Activated CD4-positive, alpha-beta memory T cell treated with anti-CD3 and anti-CD28 coated beads for 36 hours (primary cell): Measurements from ENCODE around the gene PKD1L1. TPM values are rescaled to one million over a fixed set of nuclear protein-coding genes. Genes with fewer than 3 reads are reported as not detected.

Experiments
- CTCF ChIA-PET: fragments of 350-600 bp; sonication (Branson Sonifier 250); formaldehyde crosslinking; loops from one replicate; lab custom pipeline; 2021; ENCODE audit warnings: antibody characterized with exemption, inconsistent platforms; lab: Charles Lee
- POLR2A ChIA-PET: fragments of 350-600 bp; sonication (Branson Sonifier 250); formaldehyde crosslinking; loops from one replicate; lab custom pipeline; 2021; ENCODE audit warnings: antibody characterized with exemption; lab: Charles Lee
- DNase-seq: peaks from one replicate; pipeline ENCODE4 v3.0.0-alpha.2; 2020
- H3K27ac Mint-ChIP-seq: one replicate; pipeline ENCODE4 v1.8.0; 2021; ENCODE audit warnings: mixed read lengths
- H3K27me3 Mint-ChIP-seq: one replicate; pipeline ENCODE4 v1.8.0; 2021; ENCODE audit warnings: mixed read lengths
- H3K36me3 Mint-ChIP-seq: one replicate; pipeline ENCODE4 v1.8.0; 2021; ENCODE audit warnings: mixed read lengths
- H3K4me1 Mint-ChIP-seq: one replicate; pipeline ENCODE4 v1.8.0; 2021; ENCODE audit warnings: low read depth, mixed read lengths
- H3K4me3 Mint-ChIP-seq: one replicate; pipeline ENCODE4 v1.8.0; 2021; ENCODE audit warnings: mild to moderate bottlenecking, mixed read lengths
- H3K9me3 Mint-ChIP-seq: one replicate; pipeline ENCODE4 v1.8.0; 2021; ENCODE audit warnings: mixed read lengths
- intact Hi-C: fragments of 100-400 bp; cut with micrococcal nuclease; formaldehyde crosslinking; loops from one replicate; pipeline ENCODE4 v1.15.1; 2023
- total RNA-seq, 2 experiments: library from RNA; stranded (reverse); gene quantifications; one replicate each; pipeline ENCODE4 v1.2.3, GENCODE V29; 2021

Gene PKD1L1
- total RNA-seq, 2 experiments from 2014 or later = 0.17 to 0.19 TPM

DNA sequence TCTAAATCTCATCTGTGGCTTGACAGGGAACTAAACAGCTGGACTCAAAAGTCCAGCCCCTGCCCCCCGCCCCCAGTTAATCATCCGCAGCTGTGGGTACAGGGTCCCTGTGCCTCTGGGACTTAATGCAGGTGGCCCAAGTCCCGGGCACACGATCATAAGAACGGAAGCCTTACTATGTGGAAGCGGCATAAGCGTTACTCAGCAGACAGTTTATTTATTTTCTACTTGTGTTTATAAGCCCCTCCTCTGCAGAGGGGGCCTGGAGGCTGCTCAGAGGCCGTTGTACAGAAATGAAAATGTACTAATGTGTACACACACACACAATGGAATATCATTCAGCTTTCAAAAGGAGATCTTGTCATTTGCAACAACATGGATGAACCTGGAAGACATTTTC lies 208.4 kb downstream of the PKD1L1 start:
- no peak for DNase-seq
- no peaks in the 10 kb centered on the region for H3K9me3 Mint-ChIP-seq
- CTCF ChIA-PET = no interaction called here
- no peak overlapping the region for H3K27ac Mint-ChIP-seq
- POLR2A ChIA-PET = no interaction called here
- H3K4me1 Mint-ChIP-seq = no peaks in the 10 kb centered on the region
- H3K36me3 Mint-ChIP-seq = no peaks in the 10 kb centered on the region
- H3K4me3 Mint-ChIP-seq = no peak overlapping the region
- intact Hi-C loops = no loop called here
- peaks cover 4% of the 10 kb centered on the region for H3K27me3 Mint-ChIP-seq

GRCh38 chr7:47739301-47739875 lies 208.9 kb downstream of the PKD1L1 start:
- intact Hi-C loops = no loop called here
- Mint-ChIP-seq H3K27me3 (peaks cover 4% of the 10 kb centered on the region), H3K9me3 (no peaks in the 10 kb centered on the region), H3K4me3 (no peak overlapping the region), H3K27ac (no peak overlapping the region), H3K4me1 (no peaks in the 10 kb centered on the region), H3K36me3 (no peaks in the 10 kb centered on the region)
- ChIA-PET POLR2A (no interaction called here), CTCF (no interaction called here)
- DNase-seq = no peak

DNA sequence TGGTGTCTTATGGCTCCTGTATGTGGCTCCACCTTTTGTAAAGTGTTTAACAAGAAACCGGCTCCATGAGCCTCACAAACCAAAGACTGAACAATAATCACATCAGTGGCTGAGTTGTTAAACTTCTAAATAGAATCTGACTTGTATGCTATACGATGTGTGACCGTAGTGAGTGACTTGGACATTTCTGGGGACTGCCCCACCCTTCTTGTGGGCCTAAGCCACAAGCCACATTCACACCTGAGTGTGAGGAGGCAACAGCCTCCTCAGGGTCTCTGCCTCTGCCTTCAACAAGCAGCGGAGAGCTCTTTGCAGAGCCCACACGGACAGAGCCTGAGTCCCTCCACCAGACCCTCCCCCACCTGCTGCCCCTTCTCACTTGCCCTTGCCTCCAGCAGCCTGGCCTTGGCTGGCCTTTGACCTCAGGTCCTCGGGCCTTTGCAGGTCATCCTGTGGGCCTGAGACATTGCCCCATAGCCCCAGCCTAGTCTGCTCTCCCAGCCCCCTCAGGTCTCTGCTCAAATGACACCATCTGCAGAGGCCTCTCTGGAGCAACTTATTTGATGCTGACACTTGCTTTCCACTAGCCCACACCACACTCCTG lies 209.6 kb downstream of the PKD1L1 start:
- no peak overlapping the region for H3K27ac Mint-ChIP-seq
- H3K4me1 Mint-ChIP-seq = no peaks in the 10 kb centered on the region
- H3K36me3 Mint-ChIP-seq = no peaks in the 10 kb centered on the region
- H3K27me3 Mint-ChIP-seq = peaks cover 4% of the 10 kb centered on the region
- H3K9me3 Mint-ChIP-seq = no peaks in the 10 kb centered on the region
- no peak for DNase-seq
- H3K4me3 Mint-ChIP-seq = no peak overlapping the region
- intact Hi-C loops = no loop called here
- ChIA-PET POLR2A (no interaction called here), CTCF (no interaction called here)

DNA sequence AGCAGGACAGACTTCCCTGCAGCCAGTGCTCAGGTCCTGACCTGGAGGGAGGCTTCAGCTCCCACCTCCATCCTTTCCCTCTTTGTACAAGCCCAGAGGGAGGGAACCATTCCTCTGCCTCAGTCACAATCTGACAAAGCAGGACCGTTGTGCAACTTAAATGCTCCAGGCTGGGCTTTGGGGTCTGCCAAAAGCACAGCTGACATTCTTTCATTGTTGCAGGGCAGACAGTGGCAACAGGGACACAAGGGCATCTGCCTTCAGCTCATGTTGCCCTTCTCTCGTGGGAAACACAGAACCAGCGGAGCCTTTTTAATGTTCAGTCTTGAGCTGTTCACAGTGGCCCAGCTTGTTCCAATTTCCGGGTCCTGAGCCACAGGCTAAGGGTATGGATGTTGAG lies 210.7 kb downstream of the PKD1L1 start:
- no peaks in the 10 kb centered on the region for H3K36me3 Mint-ChIP-seq
- CTCF ChIA-PET = no interaction called here
- H3K4me3 Mint-ChIP-seq = no peak overlapping the region
- intact Hi-C loops = no loop called here
- POLR2A ChIA-PET = interaction anchor here (0.6 kb wide), 1 partner anchor 157 kb away, joined by 4 read pairs; no protein-coding TSS in a partner anchor
- no peaks in the 10 kb centered on the region for H3K9me3 Mint-ChIP-seq
- H3K27ac Mint-ChIP-seq = no peak overlapping the region
- H3K27me3 Mint-ChIP-seq = peaks cover 4% of the 10 kb centered on the region
- DNase-seq = no peak
- H3K4me1 Mint-ChIP-seq = no peaks in the 10 kb centered on the region

- Mint-ChIP-seq H3K9me3 (no peaks in the 10 kb centered on the region), H3K4me3 (no peak overlapping the region), H3K27me3 (peaks cover 4% of the 10 kb centered on the region), H3K36me3 (no peaks in the 10 kb centered on the region), H3K27ac (no peak overlapping the region), H3K4me1 (no peaks in the 10 kb centered on the region)
- ChIA-PET CTCF (no interaction called here), POLR2A (no interaction called here)
- no peak for DNase-seq
- intact Hi-C loops = no loop called here
These were observed 212.6 kb downstream of the PKD1L1 start for GRCh38 chr7:47735431-47736345.

DNA sequence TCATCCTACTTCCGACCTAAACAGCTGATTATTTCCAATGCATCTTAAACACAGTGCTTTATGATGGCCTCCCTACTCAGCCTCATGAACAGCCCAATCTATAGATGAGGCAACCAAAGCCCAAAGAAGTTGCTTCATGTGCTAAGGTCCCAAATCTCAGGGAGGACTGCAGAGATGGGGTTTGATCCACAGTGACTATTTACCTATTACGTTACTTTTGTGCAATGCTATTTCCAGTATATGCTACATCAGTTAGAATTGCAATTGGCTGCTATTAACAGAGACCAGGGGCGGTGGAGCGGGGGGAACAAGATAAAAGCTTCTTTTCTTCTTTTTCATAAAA lies 213.3 kb downstream of the PKD1L1 start:
- no peaks in the 10 kb centered on the region for H3K9me3 Mint-ChIP-seq
- no peaks in the 10 kb centered on the region for H3K36me3 Mint-ChIP-seq
- no peaks in the 10 kb centered on the region for H3K4me1 Mint-ChIP-seq
- ChIA-PET POLR2A (no interaction called here), CTCF (no interaction called here)
- intact Hi-C loops = no loop called here
- DNase-seq = no peak
- H3K27me3 Mint-ChIP-seq = peaks cover 4% of the 10 kb centered on the region
- no peak overlapping the region for H3K27ac Mint-ChIP-seq
- no peak overlapping the region for H3K4me3 Mint-ChIP-seq

- intact Hi-C loops = no loop called here
- H3K4me3 Mint-ChIP-seq = no peak overlapping the region
- H3K27ac Mint-ChIP-seq = no peak overlapping the region
- no peaks in the 10 kb centered on the region for H3K9me3 Mint-ChIP-seq
- H3K27me3 Mint-ChIP-seq = peaks cover 4% of the 10 kb centered on the region
- H3K4me1 Mint-ChIP-seq = no peaks in the 10 kb centered on the region
- POLR2A ChIA-PET = no interaction called here
- H3K36me3 Mint-ChIP-seq = no peaks in the 10 kb centered on the region
- DNase-seq = no peak
- CTCF ChIA-PET = no interaction called here
These were observed 213.8 kb downstream of the PKD1L1 start for GRCh38 chr7:47734287-47734948.

DNA sequence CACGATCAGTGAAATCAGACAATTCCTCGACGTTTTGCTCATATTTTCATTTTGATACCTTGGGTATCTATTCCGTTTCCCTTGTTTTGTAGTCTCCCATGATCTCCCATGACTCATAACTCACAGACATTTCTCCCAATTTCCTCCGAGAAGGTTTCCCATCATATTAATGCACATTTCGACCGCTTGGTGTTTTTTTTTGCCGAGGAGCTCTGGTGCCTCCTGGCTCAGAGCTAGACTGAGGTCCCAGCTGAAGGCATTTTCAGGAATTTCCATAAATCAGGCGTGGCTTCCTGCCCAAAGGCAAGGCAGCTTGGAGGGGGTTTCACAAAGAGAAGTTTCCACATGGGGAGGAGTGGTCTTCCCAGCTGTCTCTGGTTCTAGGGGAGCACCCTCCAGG lies 218.1 kb downstream of the PKD1L1 start:
- Mint-ChIP-seq H3K36me3 (no peaks in the 10 kb centered on the region), H3K4me1 (no peaks in the 10 kb centered on the region), H3K27me3 (no peaks in the 10 kb centered on the region), H3K4me3 (no peak overlapping the region), H3K9me3 (no peaks in the 10 kb centered on the region), H3K27ac (no peak overlapping the region)
- no peak for DNase-seq
- ChIA-PET CTCF (no interaction called here), POLR2A (no interaction called here)
- intact Hi-C loops = no loop called here

DNA sequence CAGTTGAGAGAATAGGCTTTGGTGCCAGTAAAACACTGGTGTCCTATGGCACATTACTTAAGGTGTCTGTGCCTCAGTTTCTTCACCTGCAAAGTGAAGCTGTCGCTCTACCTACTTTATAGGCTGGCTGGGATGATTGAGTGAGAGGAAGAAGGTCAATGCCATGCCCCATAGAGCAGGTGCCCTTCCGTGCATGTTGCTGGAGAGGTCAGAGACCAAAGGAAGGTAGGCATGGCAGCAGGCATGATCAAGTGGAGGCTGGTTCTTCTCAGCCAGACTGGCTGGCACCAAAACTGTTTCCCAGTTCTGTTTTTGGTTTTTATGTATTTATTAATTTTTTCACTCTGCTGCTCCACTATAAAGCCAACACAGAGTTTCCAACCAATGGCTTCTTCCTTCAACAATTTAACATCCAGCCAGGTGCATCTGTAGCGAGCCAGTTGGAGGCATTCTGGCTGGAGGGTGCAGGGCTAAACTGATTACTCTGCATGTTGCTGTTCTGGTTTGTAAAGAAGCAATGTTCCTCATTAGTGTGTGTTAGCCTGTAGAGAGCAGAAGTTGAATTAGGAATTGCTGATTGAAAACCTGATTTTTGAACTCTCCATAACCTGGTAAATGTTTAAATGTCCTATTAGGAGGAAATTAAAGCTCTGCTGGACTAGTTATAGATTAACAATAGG lies 222.1 kb downstream of the PKD1L1 start:
- H3K36me3 Mint-ChIP-seq = no peaks in the 10 kb centered on the region

GRCh38 chr7:47725031-47725780 lies 223.1 kb downstream of the PKD1L1 start:
- no peak overlapping the region for H3K27ac Mint-ChIP-seq
- H3K9me3 Mint-ChIP-seq = no peaks in the 10 kb centered on the region
- CTCF ChIA-PET = no interaction called here
- no peaks in the 10 kb centered on the region for H3K4me1 Mint-ChIP-seq
- H3K27me3 Mint-ChIP-seq = no peaks in the 10 kb centered on the region
- POLR2A ChIA-PET = no interaction called here
- H3K36me3 Mint-ChIP-seq = no peaks in the 10 kb centered on the region
- no peak for DNase-seq
- intact Hi-C loops = no loop called here
- H3K4me3 Mint-ChIP-seq = no peak overlapping the region

More for the DNA sequence above, 222.1 kb downstream of the PKD1L1 start:
- Mint-ChIP-seq H3K4me1 (no peaks in the 10 kb centered on the region), H3K4me3 (no peak overlapping the region), H3K27me3 (no peaks in the 10 kb centered on the region), H3K27ac (no peak overlapping the region), H3K9me3 (no peaks in the 10 kb centered on the region)
- CTCF ChIA-PET = no interaction called here
- intact Hi-C loops = no loop called here
- POLR2A ChIA-PET = no interaction called here
- DNase-seq = no peak
